Lung (tissue), 12 donors: Measurements from ENCODE around the gene ZMAT5. TPM values are rescaled to one million over a fixed set of nuclear protein-coding genes. Genes with fewer than 3 reads are reported as not detected.

Experiments
- ATAC-seq: fragments of 200-7000 bp; cut with Tn5 transposase; one replicate; pipeline ENCODE4 v1.9.1; 2020; ENCODE audit warnings: moderate number of reproducible peaks; ENCODE audit not compliant: insufficient read depth, low FRiP score
- DNase-seq, 3 donors: peaks; one replicate each; pipeline ENCODE4 v3.0.0-alpha.2; 2013 to 2017
- H3K27ac ChIP-seq, 2 donors: one replicate each; pipeline ENCODE4 v1.5.1; 2013; ENCODE audit warnings: mild to moderate bottlenecking in 2 of 2, moderate library complexity in 2 of 2, control low read depth in 1 of 2, inconsistent platforms in 1 of 2, low read depth in 1 of 2, low read length in 1 of 2
- H3K27me3 ChIP-seq, 3 donors: one replicate each; pipeline ENCODE4 v1.5.1; 2013; ENCODE audit warnings: low read length in 2 of 3; ENCODE audit not compliant: control insufficient read depth in 3 of 3, insufficient read depth in 3 of 3
- H3K36me3 ChIP-seq, 4 donors: one replicate each; pipeline ENCODE4 v1.5.1; 2013; ENCODE audit warnings: low read length in 4 of 4, mild to moderate bottlenecking in 1 of 4, moderate library complexity in 1 of 4; ENCODE audit not compliant: control insufficient read depth in 4 of 4, insufficient read depth in 4 of 4
- H3K4me1 ChIP-seq, 5 donors: one replicate each; pipeline ENCODE4 v1.5.1; 2013; ENCODE audit warnings: low read length in 5 of 5, mild to moderate bottlenecking in 2 of 5, moderate library complexity in 1 of 5; ENCODE audit not compliant: control insufficient read depth in 5 of 5, insufficient read depth in 5 of 5
- H3K4me3 ChIP-seq: one replicate; pipeline ENCODE4 v1.5.1; 2013; ENCODE audit warnings: mild to moderate bottlenecking, control low read depth, moderate library complexity
- H3K9ac ChIP-seq, 2 donors: one replicate each; pipeline ENCODE4 v1.5.1; 2013; ENCODE audit warnings: low read length in 2 of 2, control low read depth in 1 of 2; ENCODE audit not compliant: insufficient read depth in 1 of 2
- H3K9me3 ChIP-seq, 4 donors: one replicate each; pipeline ENCODE4 v1.5.1; 2013; ENCODE audit warnings: low read length in 3 of 4, mild to moderate bottlenecking in 1 of 4, moderate library complexity in 1 of 4; ENCODE audit not compliant: control insufficient read depth in 4 of 4, insufficient read depth in 3 of 4
- WGBS, 2 donors: extraction: QIAGEN DNeasy Blood & Tissue Kit; methylation state at CpG; one replicate each; pipeline ENCODE4 v1.1.7; 2013; 5-methylcytosine and 5-hydroxymethylcytosine counted together
- polyA plus RNA-seq, 2 donors: library from polyadenylated mRNA; stranded (reverse); fragments of 200-250 nt; gene quantifications; one replicate each; pipeline ENCODE4 v1.2.1, GENCODE V29; 2013
- total RNA-seq, 2 donors: library from RNA; depleted of rRNA in 1 of 2; stranded (reverse); fragments of >200 nt in 1 of 2; gene quantifications; one replicate each; pipeline ENCODE4 v1.2.1, GENCODE V29; 2014 to 2021
- TF ChIP-seq, protein P1 (sequence below): IDR thresholded peaks from 2 replicates; pipeline ENCODE4 v1.5.1; 2012; ENCODE audit warnings: mild to moderate bottlenecking; ENCODE audit errors: control extremely low read depth, extremely low read depth
- donor health status: control.
- donor health status: control.
- donor health status: Bipolar disorder and iron deficiency.
- donor health status: healthy.
- donor health status: DM: yes; HTN: yes; CAD: no.

The ZMAT5 gene
- total and polyA plus RNA-seq, 4 donors, result 11.2 to 32.5 (median 25.4) TPM

DNA sequence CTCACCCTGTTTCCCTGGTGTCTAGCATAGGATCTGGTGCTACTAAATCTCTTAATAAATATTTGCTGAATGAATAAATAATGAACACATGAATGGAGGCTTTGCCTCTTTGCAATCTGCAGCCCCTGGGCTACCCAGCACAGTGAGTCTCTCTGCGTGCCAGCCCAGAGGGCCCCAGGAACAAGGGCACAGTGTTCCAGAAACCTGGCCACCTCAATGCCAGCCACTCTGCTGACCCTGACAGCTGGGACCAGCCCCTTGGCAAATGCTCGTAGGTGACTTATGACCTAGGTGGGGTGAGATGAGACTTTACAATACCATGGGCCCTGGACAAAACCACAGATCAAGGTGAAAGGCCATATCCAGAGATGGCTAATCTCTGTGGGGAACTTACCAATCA, 32.0 kb upstream of the ZMAT5 start:
- Histone ChIP-seq H3K36me3 (peaks cover 13 to 38% (median 31%) of the 10 kb centered on the region in 4 donors), H3K9me3 (no peaks in the 10 kb centered on the region), H3K4me3 (no peak overlapping the region), H3K9ac (no peak overlapping the region), H3K27ac (peak overlapping the region in 1 of 2 donors; percentile 92), H3K27me3 (no peaks in the 10 kb centered on the region), H3K4me1 (peaks cover 0 to 15% (median 7%) of the 10 kb centered on the region in 5 donors)
- 60 to 78% methylated on average over 2 of the region's 2 CpGs for WGBS, 2 donors
- DNase-seq (no peak), ATAC-seq (peak; percentile 29)
- TF ChIP-seq, protein P1, sequence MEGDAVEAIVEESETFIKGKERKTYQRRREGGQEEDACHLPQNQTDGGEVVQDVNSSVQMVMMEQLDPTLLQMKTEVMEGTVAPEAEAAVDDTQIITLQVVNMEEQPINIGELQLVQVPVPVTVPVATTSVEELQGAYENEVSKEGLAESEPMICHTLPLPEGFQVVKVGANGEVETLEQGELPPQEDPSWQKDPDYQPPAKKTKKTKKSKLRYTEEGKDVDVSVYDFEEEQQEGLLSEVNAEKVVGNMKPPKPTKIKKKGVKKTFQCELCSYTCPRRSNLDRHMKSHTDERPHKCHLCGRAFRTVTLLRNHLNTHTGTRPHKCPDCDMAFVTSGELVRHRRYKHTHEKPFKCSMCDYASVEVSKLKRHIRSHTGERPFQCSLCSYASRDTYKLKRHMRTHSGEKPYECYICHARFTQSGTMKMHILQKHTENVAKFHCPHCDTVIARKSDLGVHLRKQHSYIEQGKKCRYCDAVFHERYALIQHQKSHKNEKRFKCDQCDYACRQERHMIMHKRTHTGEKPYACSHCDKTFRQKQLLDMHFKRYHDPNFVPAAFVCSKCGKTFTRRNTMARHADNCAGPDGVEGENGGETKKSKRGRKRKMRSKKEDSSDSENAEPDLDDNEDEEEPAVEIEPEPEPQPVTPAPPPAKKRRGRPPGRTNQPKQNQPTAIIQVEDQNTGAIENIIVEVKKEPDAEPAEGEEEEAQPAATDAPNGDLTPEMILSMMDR, result no peak

DNA sequence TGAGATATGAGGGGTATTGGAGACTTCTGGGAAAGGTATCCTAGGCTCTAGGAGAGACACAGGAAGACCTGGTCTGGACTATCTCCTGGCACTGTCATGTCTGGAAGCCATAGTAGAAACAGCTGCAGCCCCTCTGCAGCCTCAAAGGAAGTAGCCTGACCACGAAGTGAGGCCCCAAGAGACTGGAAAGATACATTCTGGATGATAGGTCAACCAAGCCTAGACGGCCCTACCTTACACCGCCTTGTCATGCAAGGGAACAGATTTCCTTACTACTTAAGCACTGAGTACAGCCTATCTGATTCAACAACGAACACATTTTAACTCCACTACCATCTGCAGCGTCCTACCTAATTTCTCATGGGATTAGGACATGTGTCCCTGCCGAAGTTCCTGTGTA, 31.5 kb upstream of the ZMAT5 start:
- Histone ChIP-seq H3K27ac (peak overlapping the region in 1 of 2 donors; percentile 92), H3K36me3 (peaks cover 13 to 38% (median 28%) of the 10 kb centered on the region in 4 donors), H3K9ac (no peak overlapping the region), H3K4me3 (no peak overlapping the region), H3K9me3 (no peaks in the 10 kb centered on the region), H3K27me3 (no peaks in the 10 kb centered on the region), H3K4me1 (peaks cover 0 to 15% (median 7%) of the 10 kb centered on the region in 5 donors)
- TF ChIP-seq, protein P1, result no peak
- DNase-seq, result no peak
- ATAC-seq, result no peak
- WGBS, 2 donors, result 49 to 75% methylated on average over 6 of the region's 6 CpGs

DNA sequence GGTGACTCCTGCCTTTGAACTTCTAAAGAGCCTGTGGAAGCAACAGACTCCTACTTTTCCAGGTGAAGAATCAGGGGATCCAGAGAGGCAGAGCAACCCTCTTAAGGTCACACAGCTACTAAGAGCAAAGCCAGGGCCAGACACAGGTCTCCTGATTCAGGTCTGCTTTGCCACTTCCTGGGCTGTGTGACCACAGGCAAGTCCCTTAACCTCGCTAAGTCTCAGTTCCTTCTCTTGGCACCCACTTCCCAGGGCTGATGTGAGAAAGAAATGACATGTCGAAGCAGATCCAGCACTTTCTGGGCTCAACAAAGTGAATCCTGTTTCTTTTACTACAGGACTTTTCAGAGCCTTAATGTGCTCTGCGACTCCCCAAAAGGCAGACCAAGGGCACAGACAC, 30.5 kb upstream of the ZMAT5 start:
- peak overlapping the region in 1 of 2 donors; percentile 5 for H3K27ac ChIP-seq
- ATAC-seq, result no peak
- no peaks in the 10 kb centered on the region for H3K27me3 ChIP-seq
- no peak overlapping the region for H3K9ac ChIP-seq
- no peak overlapping the region for H3K4me3 ChIP-seq
- H3K4me1 ChIP-seq, result peaks cover 0 to 15% (median 7%) of the 10 kb centered on the region in 5 donors
- peaks cover 13 to 47% (median 29%) of the 10 kb centered on the region in 4 donors for H3K36me3 ChIP-seq
- TF ChIP-seq, protein P1, result no peak
- DNase-seq, result no peak
- H3K9me3 ChIP-seq, result no peaks in the 10 kb centered on the region
- 64 to 81% methylated on average over 3 of the region's 3 CpGs for WGBS, 2 donors

DNA sequence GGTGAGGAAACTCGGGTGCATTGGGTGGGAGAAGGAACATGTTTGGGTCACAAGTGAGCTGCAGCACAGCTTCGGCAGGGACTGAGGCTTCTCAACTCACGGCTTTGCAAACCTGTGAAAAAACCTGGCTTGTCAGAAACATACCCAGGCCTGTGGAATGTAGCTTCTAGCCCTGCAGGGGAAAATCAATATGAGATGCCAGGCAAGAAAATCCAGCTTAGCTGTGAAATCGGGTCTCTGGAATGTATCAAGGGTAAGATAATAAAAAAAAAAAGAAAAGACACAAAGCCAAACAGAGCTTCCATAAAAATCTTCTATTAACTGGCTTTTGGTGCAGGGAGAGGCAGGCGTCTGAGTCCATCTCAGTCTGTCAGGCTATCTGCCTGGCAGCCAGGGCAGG, 28.9 kb upstream of the ZMAT5 start:
- no peak overlapping the region for H3K9ac ChIP-seq
- no peak overlapping the region for H3K27ac ChIP-seq
- H3K36me3 ChIP-seq, result peaks cover 5 to 46% (median 30%) of the 10 kb centered on the region in 4 donors
- TF ChIP-seq, protein P1, result no peak
- H3K27me3 ChIP-seq, result no peaks in the 10 kb centered on the region
- no peak for ATAC-seq
- H3K4me3 ChIP-seq, result no peak overlapping the region
- DNase-seq, result no peak
- H3K9me3 ChIP-seq, result no peaks in the 10 kb centered on the region
- 88 to 90% methylated on average over 5 of the region's 5 CpGs for WGBS, 2 donors
- peaks cover 0 to 13% (median 3%) of the 10 kb centered on the region in 5 donors for H3K4me1 ChIP-seq
